Measurements from ENCODE around the gene NDUFS5. TPM values are rescaled to one million over a fixed set of nuclear protein-coding genes. Genes with fewer than 3 reads are reported as not detected.
"Not testable (repeated sequence)": the region's sequence is repeated elsewhere in the genome, so short reads cannot be mapped to it uniquely, and the experiment has no call there.

The NDUFS5 gene
- total RNA-seq, 4 donors from 2014 or later = 202 to 542 (median 255) TPM

DNA sequence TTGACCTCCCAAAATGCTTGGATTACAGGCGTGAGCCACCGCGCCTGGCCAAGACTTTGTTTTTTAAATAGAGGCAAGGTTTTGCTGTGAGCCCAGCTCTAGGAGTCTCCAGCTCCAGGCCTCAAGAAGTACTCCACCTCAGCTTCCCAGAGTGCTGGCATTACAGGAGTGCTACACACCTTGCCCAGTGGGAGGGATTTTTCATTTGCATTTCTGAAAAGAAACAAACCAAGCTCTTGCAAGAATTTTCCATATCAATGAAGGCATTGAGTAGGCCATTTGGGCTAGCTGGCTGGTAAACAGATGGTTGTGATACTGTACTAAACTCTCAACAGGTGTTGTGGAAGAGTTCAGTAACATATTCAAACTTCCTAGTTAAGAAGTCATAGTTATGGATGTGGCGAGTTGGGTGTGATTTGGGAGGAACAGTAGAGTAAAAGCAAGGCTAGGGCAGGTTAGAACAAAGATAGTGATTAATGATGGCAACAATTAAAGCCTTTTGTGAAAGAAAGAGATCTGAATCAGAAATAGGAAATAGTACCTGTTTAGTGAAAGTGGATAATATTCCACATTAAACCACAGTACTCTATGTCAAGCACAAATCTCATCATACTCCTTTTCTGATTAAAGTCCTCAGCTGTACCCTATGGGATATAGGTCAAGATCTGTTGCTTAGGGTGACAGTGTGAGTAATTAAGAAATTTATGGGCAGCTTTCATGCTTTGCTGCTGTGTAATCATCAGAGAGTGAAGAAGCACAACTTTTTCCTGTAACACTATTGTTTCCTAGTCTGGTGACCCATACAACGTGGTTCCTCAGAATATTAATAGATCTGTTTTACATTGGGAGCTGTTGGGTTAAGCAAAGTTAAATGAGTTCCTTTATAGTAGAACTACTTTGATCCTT lies 24.4 kb upstream of the NDUFS5 start:
- H3K4me3 ChIP-seq (ENCODE audit: low read depth, poor library complexity, severe bottlenecking) = no peak overlapping the region
- 55 to 74% methylated on average over 5 of the region's 5 CpGs for WGBS, 2 donors
- no peak for DNase-seq (ENCODE audit: low spot score in 2 of 2)
- TF ChIP-seq CTCF (IDR thresholded peaks at IDR 0.05) = no peak
- no peak for TF ChIP-seq POLR2A (IDR thresholded peaks at IDR 0.05)
- intact Hi-C loops (cut with DNase I; ENCODE audit: low total_unique reads) = no loop called here

DNA sequence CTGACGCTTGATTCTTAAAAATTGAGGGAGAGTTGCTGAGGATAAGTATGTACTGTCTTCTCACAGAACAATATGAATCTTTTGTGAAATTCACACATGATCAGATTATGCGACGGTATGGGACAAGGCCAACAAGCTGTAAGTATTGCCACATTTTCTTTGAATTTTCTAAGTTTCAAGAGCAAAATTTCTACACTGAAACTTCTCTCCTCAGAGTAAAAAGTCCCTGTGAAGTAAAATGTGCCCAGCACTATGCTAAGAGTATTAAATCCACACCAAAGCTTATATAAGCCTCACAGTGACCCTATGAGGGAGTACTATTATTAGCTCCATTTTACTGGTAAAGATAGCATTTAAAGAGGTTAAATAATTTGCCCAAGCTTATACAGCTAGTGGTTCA lies 22.9 kb upstream of the NDUFS5 start:
- 72 to 74% methylated on average over 3 of the region's 3 CpGs for WGBS, 2 donors
- DNase-seq (ENCODE audit: low spot score in 2 of 2) = no peak
- H3K4me3 ChIP-seq (ENCODE audit: low read depth, poor library complexity, severe bottlenecking) = no peak overlapping the region
- intact Hi-C loops (cut with DNase I; ENCODE audit: low total_unique reads) = no loop called here
- TF ChIP-seq POLR2A (IDR thresholded peaks at IDR 0.05) = no peak
- TF ChIP-seq CTCF (IDR thresholded peaks at IDR 0.05) = no peak

DNA sequence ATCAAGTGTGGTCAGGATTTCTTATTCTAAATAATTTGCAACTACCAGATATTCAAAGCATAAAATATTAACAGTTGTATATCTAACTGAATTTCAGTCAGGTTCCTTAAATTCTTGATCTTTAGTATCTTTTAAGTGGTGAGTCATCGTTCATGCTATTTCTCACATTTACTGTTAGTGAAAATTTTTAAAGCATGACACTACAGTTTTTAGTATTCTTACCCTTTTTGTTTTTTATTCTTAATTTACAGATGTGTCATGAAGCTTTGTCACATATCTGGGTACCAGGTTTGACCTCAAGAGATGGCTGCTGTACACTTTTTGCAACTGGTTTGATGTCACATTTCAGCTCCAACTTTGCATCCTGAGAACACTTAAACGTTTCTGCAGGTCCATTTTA lies 22.4 kb upstream of the NDUFS5 start:
- TF ChIP-seq POLR2A (IDR thresholded peaks at IDR 0.05) (no peak), CTCF (IDR thresholded peaks at IDR 0.05) (no peak)
- no peak overlapping the region for H3K4me3 ChIP-seq (ENCODE audit: low read depth, poor library complexity, severe bottlenecking)
- intact Hi-C loops (cut with DNase I; ENCODE audit: low total_unique reads) = no loop called here
- WGBS, 2 donors = 60 to 66% methylated on average over 2 of the region's 2 CpGs
- DNase-seq (ENCODE audit: low spot score in 2 of 2) = no peak

- no peak overlapping the region for H3K4me3 ChIP-seq (ENCODE audit: low read depth, poor library complexity, severe bottlenecking)
- DNase-seq (ENCODE audit: low spot score in 2 of 2) = no peak
- intact Hi-C loops (cut with DNase I; ENCODE audit: low total_unique reads) = no loop called here
- 88 to 96% methylated on average over 2 of the region's 2 CpGs for WGBS, 2 donors
- TF ChIP-seq CTCF (IDR thresholded peaks at IDR 0.05) (no peak), POLR2A (IDR thresholded peaks at IDR 0.05) (no peak)
These were observed 19.9 kb upstream of the NDUFS5 start for GRCh38 chr1:39006287-39006686.

DNA sequence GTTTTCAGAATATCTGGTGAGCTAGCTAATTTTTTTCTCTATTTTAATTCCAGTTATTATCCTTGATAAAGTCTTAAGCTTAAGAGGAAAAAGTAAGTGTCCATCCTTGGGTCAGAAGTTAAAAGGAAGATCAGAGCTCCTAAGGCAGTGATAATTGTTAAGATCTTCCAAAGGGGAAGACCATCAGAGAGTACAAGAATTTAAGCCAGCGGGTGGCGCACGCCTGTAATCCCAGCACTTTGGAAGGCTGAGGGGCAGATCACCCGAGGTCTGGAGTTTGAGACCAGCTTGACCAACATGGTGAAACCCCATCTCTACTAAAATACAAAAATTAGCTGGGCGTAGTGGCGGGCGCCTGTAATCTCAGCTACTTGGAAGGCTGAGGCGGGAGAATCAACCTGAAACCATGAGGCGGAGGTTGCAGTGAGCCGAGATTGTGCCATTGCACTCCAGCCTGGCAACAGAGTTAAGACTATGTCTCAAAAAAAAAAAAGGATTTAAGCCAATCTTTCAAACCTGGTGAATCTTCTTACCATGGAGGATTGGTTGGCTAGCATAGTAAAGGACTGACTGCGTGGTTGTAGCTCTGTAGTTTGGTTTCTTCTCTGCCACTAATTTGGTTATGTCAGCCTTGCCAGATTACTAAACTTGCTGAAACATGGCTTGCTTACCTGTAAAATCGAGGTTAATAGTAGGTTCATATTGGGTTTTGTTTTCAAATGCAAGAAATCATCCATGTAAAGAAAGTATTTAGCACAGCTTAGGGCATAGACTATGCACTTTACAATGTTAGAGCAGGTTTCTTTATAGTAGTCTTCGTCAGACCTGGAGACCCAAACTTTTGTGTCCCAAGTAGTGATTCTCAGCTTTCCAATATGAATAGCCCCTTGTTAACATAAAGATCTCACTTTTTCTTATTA lies 19.2 kb upstream of the NDUFS5 start:
- no peak overlapping the region for H3K4me3 ChIP-seq (ENCODE audit: low read depth, poor library complexity, severe bottlenecking)
- no peak for DNase-seq (ENCODE audit: low spot score in 2 of 2)
- intact Hi-C loops (cut with DNase I; ENCODE audit: low total_unique reads) = no loop called here
- WGBS, 2 donors = 94% methylated on average over 13 of the region's 13 CpGs
- TF ChIP-seq POLR2A (IDR thresholded peaks at IDR 0.05) (no peak), CTCF (IDR thresholded peaks at IDR 0.05) (no peak)

GRCh38 chr1:39014956-39015355 lies 11.2 kb upstream of the NDUFS5 start:
- WGBS, 2 donors = 91 to 96% methylated on average over 8 of the region's 8 CpGs
- H3K4me3 ChIP-seq (ENCODE audit: low read depth, poor library complexity, severe bottlenecking); DNase-seq (ENCODE audit: low spot score in 2 of 2); intact Hi-C loops (cut with DNase I; ENCODE audit: low total_unique reads): not testable (repeated sequence)
